ENCODE measurements around the gene SMG6.

Gene SMG6

DNA sequence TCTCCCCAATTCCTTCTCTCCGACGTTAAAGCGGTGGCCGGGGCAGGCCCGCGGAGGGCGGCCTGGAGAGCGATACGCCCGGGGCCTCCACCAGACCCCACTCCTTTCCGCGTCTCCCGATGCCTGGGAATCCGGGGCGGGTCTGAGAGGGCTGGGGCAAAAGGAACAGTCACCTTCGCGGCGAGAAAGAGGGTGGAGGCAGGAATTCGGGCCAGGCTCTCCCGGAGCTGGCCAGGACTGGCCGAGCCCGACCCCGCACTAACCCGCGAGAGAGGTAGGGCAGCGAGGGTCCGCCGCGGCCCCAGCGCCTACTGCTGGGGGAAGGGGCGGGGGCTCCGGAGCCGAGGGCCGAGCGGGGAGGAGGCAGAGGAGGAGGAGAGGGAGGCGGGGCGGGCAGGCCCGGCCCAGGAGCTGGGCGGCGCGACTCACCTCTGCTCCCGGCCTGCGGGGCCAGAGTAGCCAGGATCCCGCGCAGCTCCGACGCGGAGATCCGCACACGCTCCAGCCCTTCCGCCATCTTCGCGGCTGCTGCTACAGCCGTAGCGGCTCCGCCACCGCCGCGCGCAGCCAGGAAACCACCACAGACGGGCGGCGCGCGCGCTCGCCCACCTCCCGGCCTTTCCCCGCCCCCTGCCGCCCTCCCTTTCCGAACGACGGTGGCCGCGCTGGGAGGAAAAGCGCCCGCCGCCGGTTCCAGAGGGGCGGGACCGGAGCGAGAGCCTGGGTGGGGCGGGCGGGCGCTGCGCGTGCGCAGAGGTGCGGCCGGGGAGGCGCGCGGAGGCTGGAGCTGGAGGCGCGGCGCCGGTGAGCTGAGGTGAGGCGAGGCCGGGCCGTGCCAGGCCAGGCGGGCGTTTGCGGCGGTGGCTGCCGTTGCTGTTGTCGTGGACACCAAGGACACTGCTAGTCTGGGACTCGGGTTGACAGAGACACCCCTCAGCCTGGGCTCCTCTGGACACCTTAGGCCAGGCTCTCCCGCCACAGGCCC, at the start of gene SMG6, which contains the start of gene SRR:
TSS of gene SMG6 (minus strand) at position 582 of the 985 bp plus-strand sequence. CDS start at position 517, 65 bp downstream.
TSS of gene SRR (plus strand) at position 747 of the 985 bp plus-strand sequence. CDS start 11,611 bp downstream, outside the sequence.
- peak; percentile 100 for DNase-seq (ENCODE audit: low spot score)
- TF ChIP-seq, protein P1, sequence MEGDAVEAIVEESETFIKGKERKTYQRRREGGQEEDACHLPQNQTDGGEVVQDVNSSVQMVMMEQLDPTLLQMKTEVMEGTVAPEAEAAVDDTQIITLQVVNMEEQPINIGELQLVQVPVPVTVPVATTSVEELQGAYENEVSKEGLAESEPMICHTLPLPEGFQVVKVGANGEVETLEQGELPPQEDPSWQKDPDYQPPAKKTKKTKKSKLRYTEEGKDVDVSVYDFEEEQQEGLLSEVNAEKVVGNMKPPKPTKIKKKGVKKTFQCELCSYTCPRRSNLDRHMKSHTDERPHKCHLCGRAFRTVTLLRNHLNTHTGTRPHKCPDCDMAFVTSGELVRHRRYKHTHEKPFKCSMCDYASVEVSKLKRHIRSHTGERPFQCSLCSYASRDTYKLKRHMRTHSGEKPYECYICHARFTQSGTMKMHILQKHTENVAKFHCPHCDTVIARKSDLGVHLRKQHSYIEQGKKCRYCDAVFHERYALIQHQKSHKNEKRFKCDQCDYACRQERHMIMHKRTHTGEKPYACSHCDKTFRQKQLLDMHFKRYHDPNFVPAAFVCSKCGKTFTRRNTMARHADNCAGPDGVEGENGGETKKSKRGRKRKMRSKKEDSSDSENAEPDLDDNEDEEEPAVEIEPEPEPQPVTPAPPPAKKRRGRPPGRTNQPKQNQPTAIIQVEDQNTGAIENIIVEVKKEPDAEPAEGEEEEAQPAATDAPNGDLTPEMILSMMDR (IDR thresholded peaks at IDR 0.05; ENCODE audit: extremely low read depth, insufficient read depth, missing control alignments), result no peak
- in situ Hi-C loops (cut with MboI; ENCODE audit: low pct_unique_long_range_greater_than_20kb, low sequenced_read_pairs, unreplicated experiment), result no loop called here

DNA sequence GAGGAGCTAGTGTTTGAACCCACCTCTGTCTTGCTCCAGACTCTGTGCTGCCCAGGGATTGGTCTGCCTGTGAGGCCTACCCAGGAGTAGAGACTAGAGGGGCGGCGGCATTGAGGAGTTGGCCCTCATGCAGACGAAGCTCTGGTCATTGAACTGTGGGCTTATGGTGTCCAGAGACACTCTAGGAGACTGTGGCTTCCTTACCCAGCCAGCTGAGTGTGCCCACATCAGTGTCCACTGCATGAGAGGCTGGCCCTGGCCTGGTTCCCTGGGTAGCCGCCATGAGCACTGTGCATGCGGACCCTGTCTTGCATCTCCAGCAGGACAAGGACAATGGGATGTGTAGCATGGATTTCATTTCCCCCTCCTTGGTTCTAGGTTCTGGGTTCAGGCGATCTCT, 47.7 kb upstream of the SMG6 start:
- TF ChIP-seq, protein P1 (IDR thresholded peaks at IDR 0.05; ENCODE audit: extremely low read depth, insufficient read depth, missing control alignments), result no peak
- no peak for DNase-seq (ENCODE audit: low spot score)
- in situ Hi-C loops (cut with MboI; ENCODE audit: low pct_unique_long_range_greater_than_20kb, low sequenced_read_pairs, unreplicated experiment), result no loop called here

- TF ChIP-seq, protein P1 (IDR thresholded peaks at IDR 0.05; ENCODE audit: extremely low read depth, insufficient read depth, missing control alignments), result no peak
- in situ Hi-C loops (cut with MboI; ENCODE audit: low pct_unique_long_range_greater_than_20kb, low sequenced_read_pairs, unreplicated experiment), result no loop called here
- no peak for DNase-seq (ENCODE audit: low spot score)
Measured at GRCh38 chr17:2347805-2348685, 44.5 kb upstream of the SMG6 start.

GRCh38 chr17:2346475-2346874, 42.9 kb upstream of the SMG6 start:
- no peak for DNase-seq (ENCODE audit: low spot score)
- TF ChIP-seq, protein P1 (IDR thresholded peaks at IDR 0.05; ENCODE audit: extremely low read depth, insufficient read depth, missing control alignments), result no peak
- in situ Hi-C loops (cut with MboI; ENCODE audit: low pct_unique_long_range_greater_than_20kb, low sequenced_read_pairs, unreplicated experiment), result no loop called here

- TF ChIP-seq, protein P1 (IDR thresholded peaks at IDR 0.05; ENCODE audit: extremely low read depth, insufficient read depth, missing control alignments), result no peak
- in situ Hi-C loops (cut with MboI; ENCODE audit: low pct_unique_long_range_greater_than_20kb, low sequenced_read_pairs, unreplicated experiment), result no loop called here
- DNase-seq (ENCODE audit: low spot score), result no peak
Measured at GRCh38 chr17:2344528-2344927, 40.9 kb upstream of the SMG6 start.

- in situ Hi-C loops (cut with MboI; ENCODE audit: low pct_unique_long_range_greater_than_20kb, low sequenced_read_pairs, unreplicated experiment), result no loop called here
- DNase-seq (ENCODE audit: low spot score), result no peak
Measured at GRCh38 chr17:2343421-2343820, 39.8 kb upstream of the SMG6 start.

More at GRCh38 chr17:2343421-2343820, 39.8 kb upstream of the SMG6 start:
- TF ChIP-seq, protein P1 (IDR thresholded peaks at IDR 0.05; ENCODE audit: extremely low read depth, insufficient read depth, missing control alignments), result no peak

Measured in GM13977 (cell line).